Trophoblast cell (in vitro differentiated cells and primary cell): ENCODE measurements around the gene TRPC6.
A peak's percentile ranks its signal among the peaks of the same experiment; 100 is the strongest.

Experiments
- DNase-seq, 2 donors: peaks; one replicate each; pipeline ENCODE4 v3.0.0-alpha.2; 2016
- H2AFZ ChIP-seq: 2 replicates; pipeline ENCODE4 v1.6.1; 2013; ENCODE audit warnings: low read length, moderate library complexity, mild to moderate bottlenecking; ENCODE audit not compliant: insufficient read depth, poor library complexity
- H2AK5ac ChIP-seq: 2 replicates; pipeline ENCODE4 v1.6.1; 2013; ENCODE audit warnings: mild to moderate bottlenecking, low read length
- H2BK120ac ChIP-seq: 2 replicates; pipeline ENCODE4 v1.6.1; 2013; ENCODE audit warnings: low read length, mild to moderate bottlenecking, moderate library complexity; ENCODE audit not compliant: insufficient read depth, poor library complexity
- H2BK12ac ChIP-seq: 2 replicates; pipeline ENCODE4 v1.6.1; 2013; ENCODE audit warnings: mild to moderate bottlenecking, low read length, moderate library complexity
- H2BK5ac ChIP-seq: 2 replicates; pipeline ENCODE4 v1.6.1; 2013; ENCODE audit warnings: low read length, low read depth, moderate library complexity, mild to moderate bottlenecking; ENCODE audit not compliant: poor library complexity
- H3K14ac ChIP-seq: 2 replicates; pipeline ENCODE4 v1.6.1; 2013; ENCODE audit warnings: mild to moderate bottlenecking, low read length
- H3K18ac ChIP-seq: 2 replicates; pipeline ENCODE4 v1.6.1; 2013; ENCODE audit warnings: mild to moderate bottlenecking, low read length
- H3K23ac ChIP-seq: 2 replicates; pipeline ENCODE4 v1.6.1; 2013; ENCODE audit warnings: low read length
- H3K27ac ChIP-seq: 2 replicates; pipeline ENCODE4 v1.5.1; 2013; ENCODE audit warnings: low read depth, mild to moderate bottlenecking, inconsistent platforms, low read length, moderate library complexity
- H3K27me3 ChIP-seq: 2 replicates; pipeline ENCODE4 v1.6.1; 2013; ENCODE audit warnings: inconsistent platforms, mild to moderate bottlenecking, low read length, moderate library complexity; ENCODE audit not compliant: insufficient read depth
- H3K36me3 ChIP-seq, 2 experiments: 1 replicate in 1 of 2; 2 replicates in 1 of 2; pipeline ENCODE4 v1.6.1; 2013; ENCODE audit warnings: low read length in 2 of 2, mild to moderate bottlenecking in 2 of 2, moderate library complexity in 1 of 2; ENCODE audit not compliant: insufficient read depth in 2 of 2, control insufficient read depth in 1 of 2
- H3K4ac ChIP-seq: 2 replicates; pipeline ENCODE4 v1.6.1; 2013; ENCODE audit warnings: low read depth, mild to moderate bottlenecking, low read length, moderate library complexity
- H3K4me1 ChIP-seq, 2 experiments: 1 replicate in 1 of 2; 2 replicates in 1 of 2; pipeline ENCODE4 v1.6.1; 2013; ENCODE audit warnings: low read length in 2 of 2, mild to moderate bottlenecking in 2 of 2, moderate library complexity in 1 of 2; ENCODE audit not compliant: insufficient read depth in 2 of 2, control insufficient read depth in 1 of 2
- H3K4me2 ChIP-seq: 2 replicates; pipeline ENCODE4 v1.6.1; 2013; ENCODE audit warnings: inconsistent platforms, mild to moderate bottlenecking, low read length, moderate library complexity
- H3K4me3 ChIP-seq: 2 replicates; pipeline ENCODE4 v1.5.1; 2013; ENCODE audit warnings: mild to moderate bottlenecking, low read depth, low read length, inconsistent platforms
- H3K79me1 ChIP-seq: one replicate; pipeline ENCODE4 v1.6.1; 2013; ENCODE audit warnings: low read length
- H3K79me2 ChIP-seq: 2 replicates; pipeline ENCODE4 v1.6.1; 2013; ENCODE audit warnings: low read length, mild to moderate bottlenecking; ENCODE audit not compliant: control insufficient read depth, insufficient read depth, poor library complexity
- H3K9ac ChIP-seq: 2 replicates; pipeline ENCODE4 v1.6.1; 2013; ENCODE audit warnings: mild to moderate bottlenecking, low read length
- H3K9me3 ChIP-seq: 2 replicates; pipeline ENCODE4 v1.6.1; 2013; ENCODE audit warnings: low read depth, mild to moderate bottlenecking, control low read depth, inconsistent platforms, low read length; ENCODE audit not compliant: insufficient read depth
- H4K12ac ChIP-seq: 2 replicates; pipeline ENCODE4 v1.6.1; 2013; ENCODE audit warnings: low read depth, mild to moderate bottlenecking, low read length, moderate library complexity
- H4K8ac ChIP-seq: 2 replicates; pipeline ENCODE4 v1.6.1; 2013; ENCODE audit warnings: low read depth, mild to moderate bottlenecking, low read length, moderate library complexity
- H4K91ac ChIP-seq: one replicate; pipeline ENCODE4 v1.6.1; 2013; ENCODE audit warnings: low read depth, mild to moderate bottlenecking, low read length, moderate library complexity
- WGBS: extraction: QIAGEN DNeasy Blood & Tissue Kit; methylation state at CpG from one replicate; pipeline ENCODE4 v1.1.7; 2013; ENCODE audit warnings: missing lambda C conversion rate; ENCODE audit not compliant: insufficient read length, insufficient coverage; ENCODE audit errors: extremely low coverage; 5-methylcytosine and 5-hydroxymethylcytosine counted together

Gene TRPC6

GRCh38 chr11:101563166-101563565, 20.6 kb downstream of the TRPC6 start:
- WGBS, result no CpG with 5 or more reads among the region's 2 CpGs

DNA sequence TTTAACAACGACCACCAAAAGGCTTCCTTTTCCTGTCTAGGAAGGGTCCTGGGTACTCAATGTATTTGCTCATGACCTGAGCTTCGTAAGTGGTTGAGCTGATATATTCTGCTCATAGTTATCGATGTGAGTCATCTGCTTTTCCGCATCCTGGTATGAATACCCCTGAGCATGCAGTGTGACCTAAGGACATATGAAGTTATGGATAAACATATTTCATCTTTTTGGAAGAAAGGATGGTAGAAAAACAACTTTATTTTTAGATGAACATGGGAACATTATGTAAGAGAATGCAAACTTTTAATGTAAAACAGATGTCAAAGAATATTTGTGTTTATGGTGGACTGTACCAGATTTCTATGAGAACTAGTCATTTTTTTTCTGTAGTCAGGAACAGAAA, 28.4 kb downstream of the TRPC6 start:
- H4K91ac ChIP-seq, result no peak overlapping the region
- H2BK120ac ChIP-seq, result no peak overlapping the region
- no peaks in the 10 kb centered on the region for H3K27me3 ChIP-seq
- no peak overlapping the region for H3K4ac ChIP-seq
- DNase-seq, result no peak
- H2BK5ac ChIP-seq, result no peak overlapping the region
- no peak overlapping the region for H3K27ac ChIP-seq
- H4K12ac ChIP-seq, result no peak overlapping the region
- no peak overlapping the region for H2AFZ ChIP-seq
- no peak overlapping the region for H2AK5ac ChIP-seq
- no peaks in the 10 kb centered on the region for H3K9me3 ChIP-seq
- no peak overlapping the region for H2BK12ac ChIP-seq
- no CpG with 5 or more reads among the region's 4 CpGs for WGBS
- H3K4me3 ChIP-seq, result no peak overlapping the region
- no peak overlapping the region for H3K14ac ChIP-seq
- no peak overlapping the region for H3K9ac ChIP-seq
- H3K79me2 ChIP-seq, result no peaks in the 10 kb centered on the region
- no peak overlapping the region for H4K8ac ChIP-seq
- no peaks in the 10 kb centered on the region for H3K36me3 ChIP-seq
- no peak overlapping the region for H3K23ac ChIP-seq
- no peak overlapping the region for H3K18ac ChIP-seq
- no peak overlapping the region for H3K4me2 ChIP-seq
- H3K4me1 ChIP-seq, result no peaks in the 10 kb centered on the region
- no peaks in the 10 kb centered on the region for H3K79me1 ChIP-seq

More at GRCh38 chr11:101563166-101563565, 20.6 kb downstream of the TRPC6 start:
- peak in 1 of 2 donors; percentile 28 for DNase-seq
- no peak overlapping the region for H3K27ac ChIP-seq
- no peak overlapping the region for H3K14ac ChIP-seq
- H3K4ac ChIP-seq, result no peak overlapping the region
- H3K9ac ChIP-seq, result no peak overlapping the region
- H3K79me1 ChIP-seq, result no peaks in the 10 kb centered on the region
- H3K4me2 ChIP-seq, result no peak overlapping the region
- no peak overlapping the region for H2BK120ac ChIP-seq
- no peak overlapping the region for H4K91ac ChIP-seq
- H2BK12ac ChIP-seq, result no peak overlapping the region
- no peaks in the 10 kb centered on the region for H3K9me3 ChIP-seq
- H2AFZ ChIP-seq, result no peak overlapping the region
- H3K4me1 ChIP-seq, result no peaks in the 10 kb centered on the region
- H3K18ac ChIP-seq, result no peak overlapping the region
- no peaks in the 10 kb centered on the region for H3K36me3 ChIP-seq
- H2BK5ac ChIP-seq, result no peak overlapping the region
- H3K79me2 ChIP-seq, result no peaks in the 10 kb centered on the region
- H3K27me3 ChIP-seq, result no peaks in the 10 kb centered on the region
- H3K4me3 ChIP-seq, result no peak overlapping the region
- H4K8ac ChIP-seq, result no peak overlapping the region
- no peak overlapping the region for H3K23ac ChIP-seq
- H4K12ac ChIP-seq, result no peak overlapping the region
- no peak overlapping the region for H2AK5ac ChIP-seq

GRCh38 chr11:101553891-101554292, 29.9 kb downstream of the TRPC6 start:
- no peak overlapping the region for H2BK120ac ChIP-seq
- peak in 1 of 2 donors; percentile 41 for DNase-seq
- H3K4me1 ChIP-seq, result no peaks in the 10 kb centered on the region
- H3K4me2 ChIP-seq, result no peak overlapping the region
- H4K91ac ChIP-seq, result no peak overlapping the region
- H4K12ac ChIP-seq, result no peak overlapping the region
- no peaks in the 10 kb centered on the region for H3K9me3 ChIP-seq
- no peak overlapping the region for H3K4ac ChIP-seq
- no peak overlapping the region for H3K9ac ChIP-seq
- no peak overlapping the region for H3K27ac ChIP-seq
- no peak overlapping the region for H2AFZ ChIP-seq
- H3K79me2 ChIP-seq, result no peaks in the 10 kb centered on the region
- H3K23ac ChIP-seq, result no peak overlapping the region
- H2AK5ac ChIP-seq, result no peak overlapping the region
- WGBS, result no CpG with 5 or more reads among the region's 3 CpGs
- no peak overlapping the region for H2BK5ac ChIP-seq
- H3K14ac ChIP-seq, result no peak overlapping the region
- H2BK12ac ChIP-seq, result no peak overlapping the region
- H3K36me3 ChIP-seq, result no peaks in the 10 kb centered on the region
- no peak overlapping the region for H3K4me3 ChIP-seq
- no peak overlapping the region for H3K18ac ChIP-seq
- H3K79me1 ChIP-seq, result no peaks in the 10 kb centered on the region
- H3K27me3 ChIP-seq, result no peaks in the 10 kb centered on the region
- H4K8ac ChIP-seq, result no peak overlapping the region

- no peaks in the 10 kb centered on the region for H3K9me3 ChIP-seq
- no peak overlapping the region for H2BK5ac ChIP-seq
Observed at GRCh38 chr11:101552888-101553287, 30.9 kb downstream of the TRPC6 start.

More at GRCh38 chr11:101552888-101553287, 30.9 kb downstream of the TRPC6 start:
- WGBS, result no CpG with 5 or more reads among the region's 2 CpGs
- Histone ChIP-seq H3K23ac (no peak overlapping the region), H2BK120ac (no peak overlapping the region), H4K91ac (no peak overlapping the region), H3K14ac (no peak overlapping the region), H3K79me1 (no peaks in the 10 kb centered on the region), H3K9ac (no peak overlapping the region), H2BK12ac (no peak overlapping the region), H3K4me2 (no peak overlapping the region), H4K8ac (no peak overlapping the region), H2AFZ (no peak overlapping the region), H3K4ac (no peak overlapping the region), H3K36me3 (no peaks in the 10 kb centered on the region), H3K4me1 (no peaks in the 10 kb centered on the region), H3K4me3 (no peak overlapping the region), H3K27ac (no peak overlapping the region), H3K27me3 (no peaks in the 10 kb centered on the region), H2AK5ac (no peak overlapping the region), H3K79me2 (no peaks in the 10 kb centered on the region), H3K18ac (no peak overlapping the region), H4K12ac (no peak overlapping the region)
- no peak for DNase-seq
